Mammary epithelial cell (primary cell): Measurements from ENCODE around the gene TSR1.

ENCODE experiments used
- EZH2 ChIP-seq: IDR thresholded peaks from 2 replicates; pipeline ENCODE4 v1.6.1; 2012; ENCODE audit warnings: low read length, inconsistent platforms, borderline replicate concordance
- TF ChIP-seq, protein P1 (sequence below), 2 donors: IDR thresholded peaks in 1 of 2; conservative IDR thresholded peaks in 1 of 2; 2 replicates each; pipeline ENCODE4 v1.5.1; 2011 to 2012; ENCODE audit warnings: inconsistent platforms in 2 of 2, low read length in 2 of 2, mild to moderate bottlenecking in 2 of 2, control low read depth in 1 of 2, low read depth in 1 of 2; ENCODE audit not compliant: insufficient read depth in 1 of 2; ENCODE audit errors: extremely low read depth in 1 of 2

DNA sequence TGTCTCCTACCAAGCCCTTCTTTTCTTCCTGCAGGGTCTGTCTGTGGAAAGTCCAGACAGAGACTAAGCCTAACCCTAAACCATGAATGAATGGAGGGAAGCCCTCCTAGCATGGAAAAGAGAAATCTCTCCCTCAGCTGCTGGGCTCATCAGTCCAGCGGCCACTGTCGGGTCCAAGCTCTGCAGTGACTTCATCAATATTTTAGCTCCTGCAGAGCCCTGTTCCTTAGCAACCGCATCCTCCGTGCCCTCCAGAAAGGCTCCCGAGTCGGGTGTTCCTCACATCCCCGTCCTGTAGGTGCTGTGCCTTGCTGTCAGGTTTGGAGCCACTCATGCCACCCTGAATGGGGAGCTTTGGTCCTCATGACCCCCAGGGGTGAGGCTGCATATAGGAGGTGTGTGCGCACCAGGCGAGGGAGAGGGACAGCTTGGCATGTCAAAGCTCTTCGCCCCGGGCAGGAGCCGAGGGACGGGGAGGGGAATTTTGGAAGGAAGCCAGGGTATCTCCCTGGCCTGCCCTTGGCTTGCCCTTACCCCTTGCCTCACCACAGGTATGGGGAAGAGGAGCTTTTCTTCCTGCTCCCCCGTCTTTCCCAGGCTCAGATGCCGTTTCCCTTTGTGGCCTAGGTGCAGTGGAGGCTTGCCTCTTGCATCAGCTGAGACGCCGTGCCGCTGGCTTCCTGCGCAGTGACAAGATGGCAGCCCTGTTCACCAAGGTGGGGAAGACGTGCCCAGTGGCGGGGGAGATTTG, 24.9 kb upstream of the TSR1 start:
- TF ChIP-seq, protein P1, sequence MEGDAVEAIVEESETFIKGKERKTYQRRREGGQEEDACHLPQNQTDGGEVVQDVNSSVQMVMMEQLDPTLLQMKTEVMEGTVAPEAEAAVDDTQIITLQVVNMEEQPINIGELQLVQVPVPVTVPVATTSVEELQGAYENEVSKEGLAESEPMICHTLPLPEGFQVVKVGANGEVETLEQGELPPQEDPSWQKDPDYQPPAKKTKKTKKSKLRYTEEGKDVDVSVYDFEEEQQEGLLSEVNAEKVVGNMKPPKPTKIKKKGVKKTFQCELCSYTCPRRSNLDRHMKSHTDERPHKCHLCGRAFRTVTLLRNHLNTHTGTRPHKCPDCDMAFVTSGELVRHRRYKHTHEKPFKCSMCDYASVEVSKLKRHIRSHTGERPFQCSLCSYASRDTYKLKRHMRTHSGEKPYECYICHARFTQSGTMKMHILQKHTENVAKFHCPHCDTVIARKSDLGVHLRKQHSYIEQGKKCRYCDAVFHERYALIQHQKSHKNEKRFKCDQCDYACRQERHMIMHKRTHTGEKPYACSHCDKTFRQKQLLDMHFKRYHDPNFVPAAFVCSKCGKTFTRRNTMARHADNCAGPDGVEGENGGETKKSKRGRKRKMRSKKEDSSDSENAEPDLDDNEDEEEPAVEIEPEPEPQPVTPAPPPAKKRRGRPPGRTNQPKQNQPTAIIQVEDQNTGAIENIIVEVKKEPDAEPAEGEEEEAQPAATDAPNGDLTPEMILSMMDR (conservative IDR thresholded peaks at IDR 0.05 in 1 of 2, IDR thresholded peaks at IDR 0.05 in 1 of 2; ENCODE audit: extremely low read depth in 1 of 2, insufficient read depth in 1 of 2, low read depth in 1 of 2, low read length in 2 of 2), result no peak
- no peak for TF ChIP-seq EZH2
